B cell (primary cell): ENCODE measurements around the gene ZNF326. TPM values are rescaled to one million over a fixed set of nuclear protein-coding genes. Genes with fewer than 3 reads are reported as not detected.

Experiments
- ATAC-seq: fragments of 200-7000 bp; cut with Tn5 transposase; one replicate; pipeline ENCODE4 v1.10.0; 2021; ENCODE audit warnings: low read depth, mild to moderate bottlenecking, moderate number of reproducible peaks, moderate library complexity
- CTCF ChIA-PET: fragments of 350-600 bp; sonication (Branson Sonifier 250); formaldehyde crosslinking; loops from one replicate; lab custom pipeline; 2021; ENCODE audit warnings: antibody characterized with exemption, inconsistent platforms; lab: Charles Lee
- POLR2A ChIA-PET: fragments of 350-600 bp; sonication (Branson Sonifier 250); formaldehyde crosslinking; loops from one replicate; lab custom pipeline; 2021; ENCODE audit warnings: antibody characterized with exemption; lab: Charles Lee
- DNase-seq: peaks from one replicate; pipeline ENCODE4 v3.0.0; 2013
- H2AFZ ChIP-seq: 2 replicates; pipeline ENCODE4 v1.6.1; 2012; ENCODE audit warnings: mild to moderate bottlenecking, low read depth, low read length; ENCODE audit not compliant: insufficient read depth, poor library complexity, severe bottlenecking
- H3K27ac ChIP-seq, 2 donors: 1 replicate in 1 of 2; 2 replicates in 1 of 2; pipeline ENCODE4 v1.5.1; 2012 to 2013; ENCODE audit warnings: low read length in 2 of 2, mild to moderate bottlenecking in 2 of 2, moderate library complexity in 1 of 2
- H3K27me3 ChIP-seq, 4 experiments: fragments of 200-600 bp in 1 of 4; sonication (generic) in 1 of 4; replicated peaks in 1 of 4; 1 replicate in 2 of 4; 2 replicates in 2 of 4; pipeline versions ENCODE4 v1.6.1 to v1.7.0; 2013 to 2016; ENCODE audit warnings: low read length in 3 of 4, mild to moderate bottlenecking in 2 of 4, mixed read lengths in 1 of 4, moderate library complexity in 1 of 4; ENCODE audit not compliant: insufficient read depth in 4 of 4, control insufficient read depth in 3 of 4; ENCODE audit errors: control extremely low read depth in 1 of 4
- H3K36me3 ChIP-seq, 2 experiments: replicated peaks in 1 of 2; 1 replicate in 1 of 2; 2 replicates in 1 of 2; pipeline versions ENCODE4 v1.6.1 to v1.7.1; 2013; ENCODE audit warnings: low read length in 1 of 2; ENCODE audit not compliant: insufficient read depth in 2 of 2, control insufficient read depth in 1 of 2; ENCODE audit errors: control extremely low read depth in 1 of 2, extremely low read depth in 1 of 2
- H3K4me1 ChIP-seq, 2 donors: fragments of 200-600 bp in 1 of 2; sonication (generic) in 1 of 2; 1 replicate in 1 of 2; 2 replicates in 1 of 2; pipeline versions ENCODE4 v1.5.1 to v1.6.1; 2013 to 2017; ENCODE audit warnings: low read length in 2 of 2; ENCODE audit not compliant: control insufficient read depth in 2 of 2, insufficient read depth in 2 of 2
- H3K4me2 ChIP-seq: replicated peaks from 2 replicates; pipeline ENCODE3; 2012; ENCODE audit warnings: mild to moderate bottlenecking, low read depth, low read length; ENCODE audit not compliant: poor library complexity, severe bottlenecking
- H3K4me3 ChIP-seq, 5 experiments: fragments of 200-600 bp in 1 of 5; sonication (generic) in 1 of 5; 1 replicate in 3 of 5; 2 replicates in 2 of 5; pipeline versions ENCODE4 v1.5.1 to v1.7.0; 2011 to 2016; ENCODE audit warnings: low read length in 4 of 5, mild to moderate bottlenecking in 4 of 5, low read depth in 2 of 5, control low read depth in 1 of 5, moderate library complexity in 1 of 5; ENCODE audit not compliant: insufficient read depth in 1 of 5; ENCODE audit errors: control extremely low read depth in 1 of 5, extremely low read depth in 1 of 5
- H3K79me2 ChIP-seq: fragments of 200-600 bp; sonication (generic); one replicate; pipeline ENCODE4 v1.6.0; 2016; ENCODE audit warnings: low read length; ENCODE audit not compliant: control insufficient read depth, insufficient read depth
- H3K9ac ChIP-seq: fragments of 200-600 bp; sonication (generic); 2 replicates; pipeline ENCODE4 v1.6.1; 2017; ENCODE audit warnings: mild to moderate bottlenecking, low read length, moderate library complexity
- H3K9me3 ChIP-seq, 3 donors: one replicate each; pipeline versions ENCODE4 v1.6.1 to v1.7.1; 2013; ENCODE audit warnings: low read length in 2 of 3; ENCODE audit not compliant: control insufficient read depth in 2 of 3, insufficient read depth in 1 of 3; ENCODE audit errors: control extremely low read depth in 1 of 3
- H4K20me1 ChIP-seq: 2 replicates; pipeline ENCODE4 v1.6.0; 2012; ENCODE audit warnings: mild to moderate bottlenecking, low read length; ENCODE audit not compliant: insufficient read depth, control insufficient read depth, poor library complexity, severe bottlenecking
- H3K27ac Mint-ChIP-seq: one replicate; pipeline ENCODE4 v1.8.0; 2021; ENCODE audit warnings: mixed read lengths
- H3K27me3 Mint-ChIP-seq: one replicate; pipeline ENCODE4 v1.8.0; 2021; ENCODE audit warnings: mixed read lengths
- H3K4me1 Mint-ChIP-seq: one replicate; pipeline ENCODE4 v1.8.0; 2021; ENCODE audit warnings: mixed read lengths
- H3K4me3 Mint-ChIP-seq: one replicate; pipeline ENCODE4 v1.8.0; 2021; ENCODE audit warnings: mixed read lengths
- H3K9me3 Mint-ChIP-seq: one replicate; pipeline ENCODE4 v1.8.0; 2022; ENCODE audit warnings: mixed read lengths; ENCODE audit not compliant: insufficient read depth
- EZH2 ChIP-seq: IDR thresholded peaks from 2 replicates; pipeline ENCODE4 v1.6.1; 2012; ENCODE audit warnings: borderline replicate concordance, low read depth, mild to moderate bottlenecking, moderate library complexity, low read length; ENCODE audit not compliant: insufficient read depth, poor library complexity, severe bottlenecking
- WGBS: methylation state at CpG from one replicate; pipeline ENCODE4 v1.1.5; 2013; ENCODE audit warnings: missing lambda C conversion rate; ENCODE audit not compliant: insufficient coverage; 5-methylcytosine and 5-hydroxymethylcytosine counted together
- intact Hi-C: fragments of 100-400 bp; cut with micrococcal nuclease; formaldehyde crosslinking; loops from one replicate; pipeline ENCODE4 v1.10.0; 2022
- polyA plus RNA-seq: library from polyadenylated mRNA; depleted of rRNA; stranded (reverse); fragments of >200 nt; gene quantifications from 2 replicates; pipeline ENCODE4 v1.2.3, GENCODE V29; 2012
- total RNA-seq, 2 donors: library from RNA; stranded (reverse); fragments of 120-200 nt in 1 of 2; gene quantifications; 1 replicate in 1 of 2; 2 replicates in 1 of 2; pipeline versions ENCODE4 v1.2.3 to v1.2.4, GENCODE V29; 2013 to 2022
- TF ChIP-seq, protein P1 (sequence below): fragments of 200-600 bp; IDR thresholded peaks from one replicate; pipeline ENCODE4 v1.8.0; 2022; ENCODE audit warnings: antibody characterized with exemption, mild to moderate bottlenecking

ZNF326 gene
- total and polyA plus RNA-seq, 2 donors (not counting 1 experiment from before 2014, with no cell fraction given), result 6.1 to 34.1 TPM

DNA sequence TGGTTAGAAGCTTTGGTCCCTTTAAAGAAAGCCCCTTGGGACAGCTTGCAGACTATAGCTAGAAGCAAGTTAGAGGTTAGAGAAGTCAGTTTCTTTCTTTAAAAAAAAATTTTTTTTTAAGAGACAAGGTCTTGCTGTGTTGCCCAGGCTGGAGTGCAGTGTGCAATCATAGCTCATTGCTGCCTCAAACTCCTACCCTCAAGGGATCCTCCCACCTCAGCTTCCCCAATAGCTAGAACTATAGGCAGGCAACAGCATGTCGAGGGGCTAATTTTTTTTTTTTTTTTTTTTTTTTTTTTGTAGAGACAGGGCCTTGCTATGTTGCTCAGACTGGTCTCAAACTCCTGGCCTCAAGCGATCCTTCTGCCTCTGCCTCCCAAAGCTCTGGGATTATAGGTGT lies 44.2 kb upstream of the ZNF326 start:
- WGBS, result no CpG with 5 or more reads among the region's 2 CpGs
- Histone ChIP-seq H3K36me3 (no peaks in the 10 kb centered on the region), H3K27me3 (no peaks in the 10 kb centered on the region), H3K9ac (no peak overlapping the region), H3K4me1 (no peaks in the 10 kb centered on the region), H2AFZ (no peak overlapping the region), H3K4me2 (no peak overlapping the region), H3K27ac (no peak overlapping the region), H3K4me3 (no peak overlapping the region), H3K9me3 (no peaks in the 10 kb centered on the region), H3K79me2 (no peaks in the 10 kb centered on the region), H4K20me1 (no peaks in the 10 kb centered on the region)
- TF ChIP-seq EZH2, result no peak
- TF ChIP-seq, protein P1, sequence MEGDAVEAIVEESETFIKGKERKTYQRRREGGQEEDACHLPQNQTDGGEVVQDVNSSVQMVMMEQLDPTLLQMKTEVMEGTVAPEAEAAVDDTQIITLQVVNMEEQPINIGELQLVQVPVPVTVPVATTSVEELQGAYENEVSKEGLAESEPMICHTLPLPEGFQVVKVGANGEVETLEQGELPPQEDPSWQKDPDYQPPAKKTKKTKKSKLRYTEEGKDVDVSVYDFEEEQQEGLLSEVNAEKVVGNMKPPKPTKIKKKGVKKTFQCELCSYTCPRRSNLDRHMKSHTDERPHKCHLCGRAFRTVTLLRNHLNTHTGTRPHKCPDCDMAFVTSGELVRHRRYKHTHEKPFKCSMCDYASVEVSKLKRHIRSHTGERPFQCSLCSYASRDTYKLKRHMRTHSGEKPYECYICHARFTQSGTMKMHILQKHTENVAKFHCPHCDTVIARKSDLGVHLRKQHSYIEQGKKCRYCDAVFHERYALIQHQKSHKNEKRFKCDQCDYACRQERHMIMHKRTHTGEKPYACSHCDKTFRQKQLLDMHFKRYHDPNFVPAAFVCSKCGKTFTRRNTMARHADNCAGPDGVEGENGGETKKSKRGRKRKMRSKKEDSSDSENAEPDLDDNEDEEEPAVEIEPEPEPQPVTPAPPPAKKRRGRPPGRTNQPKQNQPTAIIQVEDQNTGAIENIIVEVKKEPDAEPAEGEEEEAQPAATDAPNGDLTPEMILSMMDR, result no peak
- H3K9me3 Mint-ChIP-seq, result no peaks in the 10 kb centered on the region
- ATAC-seq, result no peak
- ChIA-PET CTCF (interaction anchor here (0.7 to 1.9 kb wide), 4 partner anchors 18 to 186 kb away, joined by 3 to 5 read pairs (median 4); no protein-coding TSS in a partner anchor), POLR2A (no interaction called here)
- H3K4me3 Mint-ChIP-seq, result no peak overlapping the region
- H3K27me3 Mint-ChIP-seq, result no peaks in the 10 kb centered on the region
- H3K27ac Mint-ChIP-seq, result no peak overlapping the region
- DNase-seq, result no peak
- peaks cover 5% of the 10 kb centered on the region for H3K4me1 Mint-ChIP-seq
- intact Hi-C loops, result no loop called here

DNA sequence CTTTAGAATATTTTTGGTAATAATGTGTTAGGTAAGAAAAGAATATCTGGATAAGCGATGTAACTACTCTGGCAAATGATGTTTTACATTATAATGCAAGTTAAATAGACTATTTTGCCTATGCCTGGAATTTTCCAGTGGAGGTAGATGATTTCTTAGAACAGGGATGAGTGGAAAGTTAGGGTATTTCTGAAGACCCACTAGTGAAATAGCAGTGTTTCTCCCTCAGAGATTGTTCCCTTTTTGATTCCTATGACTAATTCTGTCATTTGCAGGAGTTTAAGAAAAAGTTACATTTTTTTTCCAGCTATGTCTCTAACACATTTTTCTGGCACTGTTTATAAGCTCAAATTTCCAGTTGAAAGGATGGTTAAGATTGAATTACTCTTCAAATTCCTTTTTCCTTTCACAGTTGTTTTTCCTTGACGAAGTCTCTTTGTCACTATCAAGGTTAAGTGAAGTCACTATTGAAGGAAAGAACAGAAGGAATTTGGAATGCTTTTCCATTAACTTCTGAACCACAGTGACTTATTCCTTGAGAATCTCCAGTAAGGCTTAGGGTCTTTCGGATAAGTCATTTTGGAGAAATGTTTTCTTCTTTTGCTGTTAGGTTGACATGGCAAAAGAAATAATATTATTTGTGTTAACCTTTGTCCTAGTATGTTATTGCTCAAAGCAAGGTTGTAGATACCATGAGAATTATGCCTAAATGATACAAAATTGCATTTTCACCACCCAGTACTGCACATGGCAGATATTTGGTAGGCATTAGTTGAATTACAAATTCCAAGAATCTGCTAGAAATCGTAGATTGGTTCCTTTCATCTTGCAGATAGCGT lies 42.9 kb upstream of the ZNF326 start:
- Histone ChIP-seq H2AFZ (no peak overlapping the region), H3K27me3 (no peaks in the 10 kb centered on the region), H3K9me3 (no peaks in the 10 kb centered on the region), H3K4me1 (peaks cover under 1 to 4% of the 10 kb centered on the region in 2 donors), H3K4me2 (no peak overlapping the region), H3K27ac (no peak overlapping the region), H3K9ac (no peak overlapping the region), H3K4me3 (no peak overlapping the region), H4K20me1 (no peaks in the 10 kb centered on the region), H3K36me3 (no peaks in the 10 kb centered on the region), H3K79me2 (no peaks in the 10 kb centered on the region)
- Mint-ChIP-seq H3K9me3 (no peaks in the 10 kb centered on the region), H3K4me1 (peaks cover 9% of the 10 kb centered on the region), H3K27me3 (no peaks in the 10 kb centered on the region), H3K4me3 (no peak overlapping the region), H3K27ac (no peak overlapping the region)
- intact Hi-C loops, result no loop called here
- DNase-seq (no peak), ATAC-seq (no peak)
- TF ChIP-seq, protein P1, result no peak
- TF ChIP-seq EZH2, result no peak
- WGBS, result no CpG with 5 or more reads among the region's 5 CpGs
- ChIA-PET CTCF (interaction anchor here (0.7 to 1.1 kb wide), 4 partner anchors 36 to 171 kb away, joined by 3 to 4 read pairs (median 4); no protein-coding TSS in a partner anchor), POLR2A (no interaction called here)
